SK-N-MC (cell line): ENCODE measurements around the gene CHRNA4.

ENCODE experiments used
- EZH2 ChIP-seq: fragments of 200-600 bp; sonication (generic); IDR thresholded peaks from one replicate; pipeline ENCODE4 v1.6.1; 2017; ENCODE audit warnings: antibody characterized with exemption
- FOXP2 ChIP-seq: optimal IDR thresholded peaks from 2 replicates; pipeline ENCODE3; 2011; ENCODE audit warnings: mild to moderate bottlenecking, moderate library complexity; ENCODE audit not compliant: insufficient read depth; ENCODE audit errors: extremely low read length, control extremely low read depth
- POLR2AphosphoS5 ChIP-seq: IDR thresholded peaks from 2 replicates; pipeline ENCODE4 v1.6.1; 2012; ENCODE audit warnings: mild to moderate bottlenecking, low read depth, low read length, borderline replicate concordance

GRCh38 chr20:63297796-63298572 lies 63.2 kb downstream of the CHRNA4 start:
- TF ChIP-seq POLR2AphosphoS5 (no peak), EZH2 (no peak), FOXP2 (no peak)
